ENCODE results near the gene TTC34. TPM values are rescaled to one million over a fixed set of nuclear protein-coding genes. Genes with fewer than 3 reads are reported as not detected.

TTC34 gene
- total and polyA plus RNA-seq, 2 experiments from 2014 or later: 0.05 to 0.22 TPM

DNA sequence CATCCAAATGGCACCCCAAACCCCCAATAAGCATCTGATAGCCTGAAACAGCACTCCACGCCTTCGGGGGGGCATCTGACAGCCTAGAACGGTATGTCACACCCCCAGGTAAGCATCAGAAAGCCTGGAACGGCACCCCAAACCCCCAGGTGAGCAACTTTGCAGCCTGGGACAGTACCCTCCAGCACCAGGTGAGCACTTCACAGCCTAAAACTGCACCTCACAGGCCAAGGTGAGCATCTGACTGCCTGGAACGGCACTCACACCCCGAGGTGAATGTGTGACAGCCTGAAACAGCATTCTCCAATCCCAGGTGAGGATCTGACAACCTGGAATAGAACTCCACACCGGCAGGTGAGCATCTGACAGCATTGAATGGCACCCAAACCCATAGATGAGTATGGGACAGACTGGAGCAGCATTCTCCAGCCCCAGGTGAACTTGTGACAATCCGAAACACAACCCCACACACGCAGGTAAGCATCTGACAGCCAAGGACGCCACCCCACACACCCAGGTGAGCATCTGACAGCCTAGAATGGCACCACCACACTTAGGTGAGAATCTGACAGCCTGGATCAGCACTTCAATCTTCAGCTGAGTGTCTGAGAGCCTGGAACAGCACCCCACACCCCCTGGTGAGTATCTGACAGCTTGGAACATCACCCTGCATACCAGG, 150.4 kb downstream of the TTC34 start:
- H3K79me2 ChIP-seq (ENCODE audit: insufficient read depth): no peaks in the 10 kb centered on the region
- no peak overlapping the region for H3K27ac ChIP-seq
- no peaks in the 10 kb centered on the region for H3F3A ChIP-seq (ENCODE audit: insufficient read depth)
- H3K36me3 ChIP-seq (ENCODE audit: low read depth): no peaks in the 10 kb centered on the region
- no peak for DNase-seq
- no peaks in the 10 kb centered on the region for H3K4me1 ChIP-seq (ENCODE audit: insufficient read depth)
- no peak overlapping the region for H3K4me3 ChIP-seq
- no peak overlapping the region for H3K9ac ChIP-seq
- H3K9me2 ChIP-seq (ENCODE audit: insufficient read depth): no peaks in the 10 kb centered on the region
- 6 to 13% methylated on average over 10 of the region's 10 CpGs for WGBS, 2 experiments (ENCODE audit: low coverage in 1 of 2, low lambda C conversion rate in 2 of 2, missing lambda C conversion rate in 2 of 2)
- no peaks in the 10 kb centered on the region for H4K20me1 ChIP-seq (ENCODE audit: insufficient read depth)
- no peaks in the 10 kb centered on the region for H3K27me3 ChIP-seq (replicated peaks; ENCODE audit: insufficient read depth)
- no peak overlapping the region for H2AFZ ChIP-seq
- H3K9me3 ChIP-seq (ENCODE audit: low read depth): no peaks in the 10 kb centered on the region
- no peak overlapping the region for H3K4me2 ChIP-seq (ENCODE audit: unreplicated experiment)
- in situ Hi-C loops (cut with MboI): no loop called here
- TF ChIP-seq EZH2phosphoT487 (IDR thresholded peaks at IDR 0.05; ENCODE audit: insufficient read depth, low read depth): no peak

DNA sequence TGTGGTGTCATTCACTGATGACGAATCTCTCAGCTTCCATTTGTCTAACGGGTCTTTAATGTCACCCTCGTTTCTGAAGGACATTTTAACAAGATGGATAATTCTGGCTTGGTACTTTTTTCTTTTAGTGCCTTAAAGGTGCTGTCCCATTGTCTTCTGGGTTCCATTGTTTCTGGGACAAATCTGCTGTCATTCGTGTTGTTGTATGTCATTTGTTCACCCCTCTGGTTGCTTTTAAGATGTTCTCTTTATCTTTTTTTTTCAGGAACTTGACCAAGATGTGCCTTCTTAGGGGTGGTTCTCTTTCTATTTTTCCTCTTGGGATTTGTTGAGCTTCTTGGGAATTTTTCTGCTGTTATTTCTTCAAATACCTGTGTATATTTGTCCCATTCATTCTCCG, 154.7 kb downstream of the TTC34 start:
- H3K9me3 ChIP-seq (ENCODE audit: low read depth): no peaks in the 10 kb centered on the region
- no peak overlapping the region for H3K4me3 ChIP-seq
- DNase-seq: no peak
- no peaks in the 10 kb centered on the region for H3K79me2 ChIP-seq (ENCODE audit: insufficient read depth)
- no peaks in the 10 kb centered on the region for H4K20me1 ChIP-seq (ENCODE audit: insufficient read depth)
- H3K9ac ChIP-seq: no peak overlapping the region
- TF ChIP-seq EZH2 (IDR thresholded peaks at IDR 0.05; ENCODE audit: insufficient read depth, poor library complexity, severe bottlenecking) (no peak), EZH2phosphoT487 (IDR thresholded peaks at IDR 0.05; ENCODE audit: insufficient read depth, low read depth) (no peak)
- H2AFZ ChIP-seq: no peak overlapping the region
- WGBS, 2 experiments (ENCODE audit: low coverage in 1 of 2, low lambda C conversion rate in 2 of 2, missing lambda C conversion rate in 2 of 2): 24 to 28% methylated on average over 5 of the region's 5 CpGs
- H3K4me1 ChIP-seq (ENCODE audit: insufficient read depth): no peaks in the 10 kb centered on the region
- in situ Hi-C loops (cut with MboI): no loop called here
- no peaks in the 10 kb centered on the region for H3F3A ChIP-seq (ENCODE audit: insufficient read depth)
- H3K9me2 ChIP-seq (ENCODE audit: insufficient read depth): no peaks in the 10 kb centered on the region
- H3K36me3 ChIP-seq (ENCODE audit: low read depth): no peaks in the 10 kb centered on the region
- no peak overlapping the region for H3K4me2 ChIP-seq (ENCODE audit: unreplicated experiment)
- H3K27me3 ChIP-seq (replicated peaks; ENCODE audit: insufficient read depth): no peaks in the 10 kb centered on the region
- no peak overlapping the region for H3K27ac ChIP-seq

GRCh38 chr1:2645776-2646175, 155.7 kb downstream of the TTC34 start:
- TF ChIP-seq EZH2phosphoT487 (IDR thresholded peaks at IDR 0.05; ENCODE audit: insufficient read depth, low read depth) (no peak), EZH2 (IDR thresholded peaks at IDR 0.05; ENCODE audit: insufficient read depth, poor library complexity, severe bottlenecking) (no peak)
- Histone ChIP-seq H3K9me3 (ENCODE audit: low read depth) (no peaks in the 10 kb centered on the region), H2AFZ (no peak overlapping the region), H3K79me2 (ENCODE audit: insufficient read depth) (no peaks in the 10 kb centered on the region), H3F3A (ENCODE audit: insufficient read depth) (no peaks in the 10 kb centered on the region), H3K27ac (no peak overlapping the region), H3K9ac (no peak overlapping the region), H4K20me1 (ENCODE audit: insufficient read depth) (no peaks in the 10 kb centered on the region), H3K9me2 (ENCODE audit: insufficient read depth) (no peaks in the 10 kb centered on the region), H3K4me3 (no peak overlapping the region), H3K27me3 (replicated peaks; ENCODE audit: insufficient read depth) (no peaks in the 10 kb centered on the region), H3K36me3 (ENCODE audit: low read depth) (no peaks in the 10 kb centered on the region), H3K4me1 (ENCODE audit: insufficient read depth) (no peaks in the 10 kb centered on the region), H3K4me2 (ENCODE audit: unreplicated experiment) (no peak overlapping the region)
- DNase-seq: no peak
- WGBS, 2 experiments (ENCODE audit: low coverage in 1 of 2, low lambda C conversion rate in 2 of 2, missing lambda C conversion rate in 2 of 2): 48 to 55% methylated on average over 11 of the region's 11 CpGs
- in situ Hi-C loops (cut with MboI): no loop called here

GRCh38 chr1:2645143-2645542, 156.3 kb downstream of the TTC34 start:
- Histone ChIP-seq H3K27me3 (replicated peaks; ENCODE audit: insufficient read depth) (no peaks in the 10 kb centered on the region), H3F3A (ENCODE audit: insufficient read depth) (no peaks in the 10 kb centered on the region), H3K9me3 (ENCODE audit: low read depth) (no peaks in the 10 kb centered on the region), H2AFZ (no peak overlapping the region), H3K9ac (no peak overlapping the region), H4K20me1 (ENCODE audit: insufficient read depth) (no peaks in the 10 kb centered on the region), H3K79me2 (ENCODE audit: insufficient read depth) (no peaks in the 10 kb centered on the region), H3K4me2 (ENCODE audit: unreplicated experiment) (no peak overlapping the region), H3K4me1 (ENCODE audit: insufficient read depth) (no peaks in the 10 kb centered on the region), H3K36me3 (ENCODE audit: low read depth) (no peaks in the 10 kb centered on the region), H3K4me3 (no peak overlapping the region), H3K27ac (no peak overlapping the region), H3K9me2 (ENCODE audit: insufficient read depth) (no peaks in the 10 kb centered on the region)
- no peak for DNase-seq
- TF ChIP-seq EZH2 (IDR thresholded peaks at IDR 0.05; ENCODE audit: insufficient read depth, poor library complexity, severe bottlenecking) (no peak), EZH2phosphoT487 (IDR thresholded peaks at IDR 0.05; ENCODE audit: insufficient read depth, low read depth) (no peak)
- WGBS, 2 experiments (ENCODE audit: low coverage in 1 of 2, low lambda C conversion rate in 2 of 2, missing lambda C conversion rate in 2 of 2): 46 to 52% methylated on average over 11 to 14 of the region's 14 CpGs
- in situ Hi-C loops (cut with MboI): no loop called here

All from GM23248 (cell line).